HUES48 (cell line): ENCODE data around the gene UBL4A.

ENCODE experiments used
- H3K27ac ChIP-seq: one replicate; pipeline ENCODE4 v1.7.0; 2013; ENCODE audit warnings: low read depth, low read length, inconsistent platforms
- H3K27me3 ChIP-seq: 2 replicates; pipeline ENCODE4 v1.6.1; 2013; ENCODE audit warnings: mild to moderate bottlenecking, low read length; ENCODE audit not compliant: control insufficient read depth, insufficient read depth
- H3K36me3 ChIP-seq: 2 replicates; pipeline ENCODE4 v1.6.1; 2013; ENCODE audit warnings: low read length; ENCODE audit not compliant: control insufficient read depth, insufficient read depth
- H3K4me1 ChIP-seq: 2 replicates; pipeline ENCODE4 v1.6.1; 2013; ENCODE audit warnings: mild to moderate bottlenecking, low read length; ENCODE audit not compliant: control insufficient read depth, insufficient read depth
- H3K4me3 ChIP-seq: 2 replicates; pipeline ENCODE4 v1.5.1; 2013; ENCODE audit warnings: mild to moderate bottlenecking, low read depth, low read length
- H3K9ac ChIP-seq: 2 replicates; pipeline ENCODE4 v1.6.1; 2013; ENCODE audit warnings: mild to moderate bottlenecking, low read depth, low read length, moderate library complexity
- H3K9me3 ChIP-seq: 2 replicates; pipeline ENCODE4 v1.6.1; 2013; ENCODE audit warnings: low read length; ENCODE audit not compliant: control insufficient read depth, insufficient read depth

The UBL4A gene

DNA sequence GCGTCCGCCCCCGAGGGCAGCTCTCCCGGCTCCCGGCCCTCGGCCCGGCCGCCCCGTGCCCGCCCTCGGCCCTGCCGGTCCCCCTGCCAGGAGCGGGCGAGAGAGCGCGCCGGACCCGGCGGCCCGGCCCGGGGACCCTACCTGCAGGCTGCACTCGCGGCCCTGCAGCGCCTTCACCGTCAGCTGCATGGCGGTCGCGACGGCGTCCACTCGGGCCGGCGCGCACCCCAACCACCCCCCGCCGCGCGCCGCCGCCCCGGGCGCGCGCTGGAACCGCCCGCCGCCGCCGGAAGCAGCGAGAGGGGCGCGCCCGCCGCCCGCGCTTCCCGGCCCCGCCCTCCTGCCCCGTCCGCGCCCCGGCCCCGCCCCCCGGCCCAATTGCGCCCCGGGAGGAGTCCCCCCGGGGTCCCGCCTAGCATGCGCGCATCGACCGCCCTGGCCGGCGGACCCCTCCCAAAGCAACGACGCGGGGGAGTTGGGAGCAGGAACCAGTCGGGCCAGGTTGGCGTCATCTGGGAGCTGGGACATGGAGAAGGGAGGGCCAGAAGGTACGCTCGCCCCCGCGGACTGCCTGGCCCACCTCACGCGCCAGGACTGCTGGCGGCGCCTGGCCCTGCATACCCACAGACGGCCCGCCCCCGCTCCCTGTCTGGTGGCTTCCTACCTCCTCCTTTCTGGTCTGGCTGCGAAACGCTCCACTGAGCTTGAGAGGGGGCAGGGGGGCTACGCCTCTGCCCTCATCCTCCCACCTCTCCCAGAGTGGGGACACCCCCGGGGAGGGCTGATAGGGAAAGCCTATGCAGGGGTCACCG lies at the start of gene UBL4A:
UBL4A (minus strand) TSS at position 220 of the 812 bp plus-strand sequence; CDS start at position 189, 31 bp downstream.
- H3K9ac ChIP-seq: no peak within 1 kb of the TSS
- H3K27ac ChIP-seq: peak within 1 kb of the TSS; percentile 59
- peaks cover 12% of the 10 kb centered on the region for H3K36me3 ChIP-seq
- H3K4me1 ChIP-seq: no peaks in the 10 kb centered on the region
- H3K27me3 ChIP-seq: no peaks in the 10 kb centered on the region
- H3K9me3 ChIP-seq: peaks cover 35% of the 10 kb centered on the region; the same call in 1 of the 2 replicates
- H3K4me3 ChIP-seq: peak within 1 kb of the TSS; percentile 67

DNA sequence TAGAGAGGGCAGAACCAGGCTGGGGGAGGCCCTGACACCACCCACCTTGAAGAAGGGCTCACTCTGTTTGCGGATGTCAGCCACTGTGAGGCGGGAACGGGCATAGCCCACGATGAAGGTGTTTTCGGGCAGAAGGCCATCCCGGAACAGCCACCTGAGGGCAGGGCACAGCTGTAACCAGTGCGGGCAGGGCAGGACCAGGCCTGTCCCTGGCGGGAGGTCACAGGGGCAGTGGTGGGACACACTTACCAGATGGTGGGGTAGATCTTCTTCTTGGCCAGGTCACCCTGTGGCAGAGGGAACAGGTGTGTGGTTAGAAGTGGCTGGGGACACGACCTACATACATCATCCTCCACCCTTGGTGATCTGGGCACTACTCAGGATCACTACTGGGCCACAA lies 49.5 kb upstream of the UBL4A start:
- Histone ChIP-seq H3K9ac (no peak overlapping the region), H3K27me3 (no peaks in the 10 kb centered on the region), H3K4me1 (no peaks in the 10 kb centered on the region), H3K4me3 (no peak overlapping the region), H3K27ac (no peak overlapping the region), H3K9me3 (peaks cover 28% of the 10 kb centered on the region), H3K36me3 (peaks cover 31% of the 10 kb centered on the region)

DNA sequence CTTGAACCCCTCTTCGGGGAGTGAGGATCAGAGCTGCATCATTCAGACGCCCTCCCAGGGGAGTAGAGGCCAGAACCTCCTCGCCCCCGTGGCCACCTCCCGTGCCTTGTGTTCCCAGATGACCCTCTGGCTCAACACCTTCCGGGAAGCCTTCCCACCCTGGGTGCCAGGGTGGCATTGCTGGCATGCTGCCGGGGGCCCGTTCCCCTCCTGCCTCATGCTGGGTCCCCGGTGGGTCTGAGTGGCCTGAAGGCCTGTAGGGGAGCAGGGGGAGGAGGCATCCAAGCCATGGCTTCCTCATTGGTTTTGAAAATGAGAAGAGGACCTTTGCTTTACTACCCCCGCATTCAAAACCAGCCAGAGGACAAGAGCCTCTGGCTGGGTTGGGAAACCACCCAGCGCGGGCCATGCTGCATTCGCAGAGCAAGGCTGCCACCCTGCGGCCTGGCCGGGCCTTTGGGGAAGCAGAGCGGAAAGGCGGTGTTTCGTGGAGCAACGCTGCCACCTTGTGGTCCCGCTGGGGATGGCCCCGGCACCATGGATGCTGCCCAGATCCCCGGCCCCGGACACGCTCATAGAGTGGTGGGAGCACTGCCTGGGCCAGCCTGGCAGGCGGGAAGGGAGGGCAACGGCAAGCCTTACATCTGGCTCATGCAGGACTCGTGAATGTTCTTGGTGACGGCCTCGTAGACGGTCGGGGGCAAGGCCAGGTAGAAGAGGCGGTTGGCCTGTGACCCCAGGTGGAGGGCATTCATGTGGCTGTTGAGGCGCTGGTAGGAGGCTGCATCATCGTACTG lies 48.3 kb upstream of the UBL4A start:
- H3K27me3 ChIP-seq: no peaks in the 10 kb centered on the region
- H3K9me3 ChIP-seq: peaks cover 28% of the 10 kb centered on the region
- no peaks in the 10 kb centered on the region for H3K4me1 ChIP-seq
- no peak overlapping the region for H3K9ac ChIP-seq
- H3K36me3 ChIP-seq: peaks cover 33% of the 10 kb centered on the region
- H3K4me3 ChIP-seq: no peak overlapping the region
- no peak overlapping the region for H3K27ac ChIP-seq

- H3K27ac ChIP-seq: no peak overlapping the region
- H3K4me3 ChIP-seq: no peak overlapping the region
- H3K36me3 ChIP-seq: peaks cover 29% of the 10 kb centered on the region
- no peak overlapping the region for H3K9ac ChIP-seq
- H3K27me3 ChIP-seq: no peaks in the 10 kb centered on the region
- peaks cover 35% of the 10 kb centered on the region for H3K9me3 ChIP-seq
- no peaks in the 10 kb centered on the region for H3K4me1 ChIP-seq
These were observed 46.3 kb upstream of the UBL4A start for GRCh38 chrX:154532690-154533089.

- peaks cover 7% of the 10 kb centered on the region; the same call in 1 of the 2 replicates for H3K4me1 ChIP-seq
- no peaks in the 10 kb centered on the region for H3K27me3 ChIP-seq
- H3K9ac ChIP-seq: no peak overlapping the region
These were observed 45.2 kb upstream of the UBL4A start for GRCh38 chrX:154531626-154532025.

GRCh38 chrX:154530286-154530685 lies 43.9 kb upstream of the UBL4A start:
- Histone ChIP-seq H3K9ac (no peak overlapping the region), H3K4me3 (no peak overlapping the region), H3K36me3 (peaks cover 29% of the 10 kb centered on the region), H3K9me3 (peaks cover 39% of the 10 kb centered on the region), H3K27me3 (peaks cover 8% of the 10 kb centered on the region; the same call in 1 of the 2 replicates), H3K4me1 (peaks cover 7% of the 10 kb centered on the region; the same call in 1 of the 2 replicates), H3K27ac (no peak overlapping the region)

More at GRCh38 chrX:154531626-154532025, 45.2 kb upstream of the UBL4A start:
- Histone ChIP-seq H3K36me3 (peaks cover 29% of the 10 kb centered on the region), H3K27ac (no peak overlapping the region), H3K4me3 (no peak overlapping the region), H3K9me3 (peaks cover 38% of the 10 kb centered on the region)

DNA sequence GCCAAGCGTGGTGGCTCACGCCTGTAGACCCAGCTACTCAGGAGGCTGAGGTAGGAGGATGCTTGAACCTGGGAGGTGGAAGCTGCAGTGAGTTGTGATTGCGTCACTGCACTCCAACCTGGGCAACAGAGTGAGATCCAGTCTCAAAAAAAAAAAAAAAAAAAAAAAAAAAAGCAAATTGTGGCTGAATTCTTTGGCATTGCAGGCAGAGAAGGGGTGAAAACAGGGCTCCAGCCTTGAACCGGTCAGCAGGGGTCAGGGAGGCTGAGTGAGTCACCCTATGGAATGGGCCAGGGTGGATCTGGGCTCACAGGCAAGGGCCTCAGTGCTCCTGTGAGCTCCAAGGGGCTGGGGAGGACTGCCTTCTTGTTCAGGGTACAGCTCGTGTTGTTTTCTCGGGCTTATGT lies 42.8 kb upstream of the UBL4A start:
- Histone ChIP-seq H3K4me3 (no peak overlapping the region), H3K9me3 (peaks cover 39% of the 10 kb centered on the region), H3K27ac (no peak overlapping the region), H3K4me1 (peaks cover 7% of the 10 kb centered on the region; the same call in 1 of the 2 replicates), H3K9ac (no peak overlapping the region), H3K27me3 (peaks cover 12% of the 10 kb centered on the region; the same call in 1 of the 2 replicates), H3K36me3 (peaks cover 24% of the 10 kb centered on the region)

- peak overlapping the region; percentile 73 for H3K27ac ChIP-seq
These were observed 40.7 kb upstream of the UBL4A start for GRCh38 chrX:154526901-154527675.

GRCh38 chrX:154525606-154526490 lies 39.4 kb upstream of the UBL4A start:
- Histone ChIP-seq H3K27ac (no peak overlapping the region), H3K9me3 (peaks cover 39% of the 10 kb centered on the region), H3K27me3 (peaks cover 19% of the 10 kb centered on the region; the same call in 1 of the 2 replicates), H3K4me1 (peaks cover 7% of the 10 kb centered on the region; the same call in 1 of the 2 replicates), H3K4me3 (no peak overlapping the region), H3K9ac (no peak overlapping the region), H3K36me3 (peaks cover 2% of the 10 kb centered on the region; the same call in 1 of the 2 replicates)

More at GRCh38 chrX:154526901-154527675, 40.7 kb upstream of the UBL4A start:
- Histone ChIP-seq H3K9me3 (peaks cover 39% of the 10 kb centered on the region), H3K4me1 (peaks cover 7% of the 10 kb centered on the region; the same call in 1 of the 2 replicates), H3K4me3 (peak overlapping the region; percentile 54), H3K9ac (0 out of 2 replicates have a peak overlapping the region, but pooled peaks have one; percentile 53), H3K36me3 (peaks cover 3% of the 10 kb centered on the region; the same call in 1 of the 2 replicates), H3K27me3 (peaks cover 19% of the 10 kb centered on the region; the same call in 1 of the 2 replicates)
